Measurements from ENCODE around the gene IFT172. TPM values are rescaled to one million over a fixed set of nuclear protein-coding genes. Genes with fewer than 3 reads are reported as not detected.

The IFT172 gene
- total and polyA plus RNA-seq, 2 donors (not counting 1 experiment from before 2014, with no cell fraction given), result 11.2 to 33.0 TPM

- Histone ChIP-seq H3K36me3 (ENCODE audit: control insufficient read depth, insufficient read depth, low read length) (peaks cover 12% of the 10 kb centered on the region), H3K27ac (ENCODE audit: insufficient read depth, low read length) (no peak overlapping the region), H3K27me3 (ENCODE audit: control insufficient read depth, insufficient read depth, low read length) (no peaks in the 10 kb centered on the region), H3K4me1 (ENCODE audit: control insufficient read depth, extremely low read depth, insufficient read depth, low read length) (no peaks in the 10 kb centered on the region), H2AFZ (ENCODE audit: low read length) (no peak overlapping the region), H3K9me3 (ENCODE audit: control insufficient read depth, insufficient read depth, low read depth, low read length) (no peaks in the 10 kb centered on the region), H3K4me2 (ENCODE audit: extremely low read depth, insufficient read depth, low read length) (no peak overlapping the region), H3K9ac (ENCODE audit: insufficient read depth, low read length) (no peak overlapping the region), H3K79me2 (ENCODE audit: control insufficient read depth, insufficient read depth, low read length) (no peaks in the 10 kb centered on the region), H4K20me1 (ENCODE audit: control insufficient read depth, extremely low read depth, insufficient read depth, low read length) (no peaks in the 10 kb centered on the region), H3K4me3 (replicated peaks in 1 of 4; ENCODE audit: control extremely low read depth in 1 of 4, insufficient read depth in 1 of 4, low read depth in 3 of 4, low read length in 4 of 4) (no peak overlapping the region)
- TF ChIP-seq CTCF (conservative IDR thresholded peaks at IDR 0.05 in 1 of 2, IDR thresholded peaks at IDR 0.05 in 1 of 2; ENCODE audit: low read depth in 1 of 2, low read length in 2 of 2) (no peak), EZH2 (IDR thresholded peaks at IDR 0.05; ENCODE audit: low read length, missing control alignments) (no peak)
- DNase-seq (ENCODE audit: low read depth in 2 of 2), result no peak
Measured at GRCh38 chr2:27446057-27446456, 43.5 kb downstream of the IFT172 start.

GRCh38 chr2:27445615-27446014 lies 43.9 kb downstream of the IFT172 start:
- no peak overlapping the region for H2AFZ ChIP-seq (ENCODE audit: low read length)
- H3K9ac ChIP-seq (ENCODE audit: insufficient read depth, low read length), result no peak overlapping the region
- no peak for DNase-seq (ENCODE audit: low read depth in 2 of 2)
- no peak overlapping the region for H3K4me2 ChIP-seq (ENCODE audit: extremely low read depth, insufficient read depth, low read length)
- no peaks in the 10 kb centered on the region for H3K4me1 ChIP-seq (ENCODE audit: control insufficient read depth, extremely low read depth, insufficient read depth, low read length)
- peaks cover 16% of the 10 kb centered on the region for H3K36me3 ChIP-seq (ENCODE audit: control insufficient read depth, insufficient read depth, low read length)
- H3K79me2 ChIP-seq (ENCODE audit: control insufficient read depth, insufficient read depth, low read length), result no peaks in the 10 kb centered on the region
- H3K9me3 ChIP-seq (ENCODE audit: control insufficient read depth, insufficient read depth, low read depth, low read length), result no peaks in the 10 kb centered on the region
- H4K20me1 ChIP-seq (ENCODE audit: control insufficient read depth, extremely low read depth, insufficient read depth, low read length), result no peaks in the 10 kb centered on the region
- no peaks in the 10 kb centered on the region for H3K27me3 ChIP-seq (ENCODE audit: control insufficient read depth, insufficient read depth, low read length)
- H3K27ac ChIP-seq (ENCODE audit: insufficient read depth, low read length), result no peak overlapping the region
- TF ChIP-seq EZH2 (IDR thresholded peaks at IDR 0.05; ENCODE audit: low read length, missing control alignments) (no peak), CTCF (conservative IDR thresholded peaks at IDR 0.05 in 1 of 2, IDR thresholded peaks at IDR 0.05 in 1 of 2; ENCODE audit: low read depth in 1 of 2, low read length in 2 of 2) (no peak)
- no peak overlapping the region for H3K4me3 ChIP-seq (replicated peaks in 1 of 4; ENCODE audit: control extremely low read depth in 1 of 4, insufficient read depth in 1 of 4, low read depth in 3 of 4, low read length in 4 of 4)

- peaks cover 20% of the 10 kb centered on the region for H3K36me3 ChIP-seq (ENCODE audit: control insufficient read depth, insufficient read depth, low read length)
- H3K27me3 ChIP-seq (ENCODE audit: control insufficient read depth, insufficient read depth, low read length), result no peaks in the 10 kb centered on the region
- no peak overlapping the region for H3K4me3 ChIP-seq (replicated peaks in 1 of 4; ENCODE audit: control extremely low read depth in 1 of 4, insufficient read depth in 1 of 4, low read depth in 3 of 4, low read length in 4 of 4)
- no peak overlapping the region for H3K27ac ChIP-seq (ENCODE audit: insufficient read depth, low read length)
- DNase-seq (ENCODE audit: low read depth in 2 of 2), result no peak
- no peak overlapping the region for H3K4me2 ChIP-seq (ENCODE audit: extremely low read depth, insufficient read depth, low read length)
- H3K4me1 ChIP-seq (ENCODE audit: control insufficient read depth, extremely low read depth, insufficient read depth, low read length), result no peaks in the 10 kb centered on the region
- no peaks in the 10 kb centered on the region for H3K79me2 ChIP-seq (ENCODE audit: control insufficient read depth, insufficient read depth, low read length)
- H4K20me1 ChIP-seq (ENCODE audit: control insufficient read depth, extremely low read depth, insufficient read depth, low read length), result no peaks in the 10 kb centered on the region
- no peaks in the 10 kb centered on the region for H3K9me3 ChIP-seq (ENCODE audit: control insufficient read depth, insufficient read depth, low read depth, low read length)
- TF ChIP-seq CTCF (conservative IDR thresholded peaks at IDR 0.05 in 1 of 2, IDR thresholded peaks at IDR 0.05 in 1 of 2; ENCODE audit: low read depth in 1 of 2, low read length in 2 of 2) (no peak), EZH2 (IDR thresholded peaks at IDR 0.05; ENCODE audit: low read length, missing control alignments) (no peak)
- H2AFZ ChIP-seq (ENCODE audit: low read length), result no peak overlapping the region
- no peak overlapping the region for H3K9ac ChIP-seq (ENCODE audit: insufficient read depth, low read length)
Measured at GRCh38 chr2:27445155-27445554, 44.4 kb downstream of the IFT172 start.
